CMK (cell line): ENCODE data around the gene SELENOK.

Experiments
- DNase-seq: peaks from one replicate; pipeline ENCODE4 v3.0.0-alpha.2; 2010; ENCODE audit warnings: low read depth

SELENOK gene

GRCh38 chr3:53842436-53843194 lies 49.0 kb downstream of the SELENOK start:
- DNase-seq, result no peak

- no peak for DNase-seq
These were observed 50.4 kb downstream of the SELENOK start for GRCh38 chr3:53841296-53841695.

DNA sequence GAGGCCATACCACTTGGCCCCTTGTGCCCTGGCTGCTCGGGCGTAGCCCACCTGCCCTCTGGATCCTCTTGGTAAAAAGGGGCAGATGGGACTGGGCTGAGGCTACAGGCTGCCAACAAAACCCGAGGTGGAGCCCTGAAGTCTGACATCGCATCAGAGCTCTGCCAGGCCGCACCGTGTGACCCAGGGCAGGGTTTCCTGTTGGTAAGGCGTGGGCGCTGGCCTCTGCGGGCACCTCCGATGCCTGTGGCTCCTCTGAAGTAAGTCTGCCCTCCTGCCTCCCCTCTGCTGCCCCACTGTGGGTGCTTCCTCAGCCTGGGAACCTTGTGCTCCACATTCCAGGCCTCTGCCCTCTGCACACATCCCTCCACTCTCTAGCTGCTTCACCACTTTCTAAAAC lies 54.3 kb downstream of the SELENOK start:
- no peak for DNase-seq

GRCh38 chr3:53836084-53836872 lies 55.4 kb downstream of the SELENOK start:
- no peak for DNase-seq

- no peak for DNase-seq
These were observed 56.4 kb downstream of the SELENOK start for GRCh38 chr3:53835257-53835656.

- no peak for DNase-seq
These were observed 57.1 kb downstream of the SELENOK start for GRCh38 chr3:53834429-53835095.
